Parathyroid adenoma (tissue), 2 donors: ENCODE data around the gene IQCN.

Experiments
- H2AFZ ChIP-seq: fragments of 300-600 bp; sonication (generic); one replicate; pipeline ENCODE4 v1.7.0; 2017; ENCODE audit warnings: antibody characterized with exemption, mild to moderate bottlenecking
- H3K27ac ChIP-seq: fragments of 300-600 bp; sonication (generic); one replicate; pipeline ENCODE4 v1.7.0; 2017
- H3K27me3 ChIP-seq: fragments of 300-600 bp; sonication (generic); one replicate; pipeline ENCODE4 v1.7.0; 2017; ENCODE audit warnings: low read length; ENCODE audit not compliant: control insufficient read depth, insufficient read depth
- H3K36me3 ChIP-seq: fragments of 300-600 bp; sonication (generic); one replicate; pipeline ENCODE4 v1.7.0; 2017; ENCODE audit warnings: low read length; ENCODE audit not compliant: control insufficient read depth, insufficient read depth
- H3K4me1 ChIP-seq: fragments of 300-600 bp; sonication (generic); one replicate; pipeline ENCODE4 v1.7.0; 2017; ENCODE audit warnings: control low read depth
- H3K4me2 ChIP-seq: fragments of 300-600 bp; sonication (generic); one replicate; pipeline ENCODE4 v1.7.0; 2017; ENCODE audit warnings: low read length
- H3K4me3 ChIP-seq: fragments of 300-600 bp; sonication (generic); one replicate; pipeline ENCODE4 v1.7.0; 2017; ENCODE audit warnings: low read depth, low read length
- H3K79me2 ChIP-seq: fragments of 300-600 bp; sonication (generic); one replicate; pipeline ENCODE4 v1.7.0; 2017; ENCODE audit warnings: control low read depth
- H3K9ac ChIP-seq: fragments of 300-600 bp; sonication (generic); one replicate; pipeline ENCODE4 v1.7.0; 2017; ENCODE audit warnings: mild to moderate bottlenecking
- H3K9me3 ChIP-seq: fragments of 300-600 bp; sonication (generic); one replicate; pipeline ENCODE4 v1.7.0; 2017; ENCODE audit warnings: low read length; ENCODE audit not compliant: control insufficient read depth
- TF ChIP-seq, protein P1 (sequence below): fragments of 300-600 bp; sonication (generic); IDR thresholded peaks from one replicate; pipeline ENCODE4 v1.7.0; 2017; ENCODE audit warnings: antibody characterized with exemption, mild to moderate bottlenecking
- donor health status: primary hyperparathyroidism.

IQCN gene

DNA sequence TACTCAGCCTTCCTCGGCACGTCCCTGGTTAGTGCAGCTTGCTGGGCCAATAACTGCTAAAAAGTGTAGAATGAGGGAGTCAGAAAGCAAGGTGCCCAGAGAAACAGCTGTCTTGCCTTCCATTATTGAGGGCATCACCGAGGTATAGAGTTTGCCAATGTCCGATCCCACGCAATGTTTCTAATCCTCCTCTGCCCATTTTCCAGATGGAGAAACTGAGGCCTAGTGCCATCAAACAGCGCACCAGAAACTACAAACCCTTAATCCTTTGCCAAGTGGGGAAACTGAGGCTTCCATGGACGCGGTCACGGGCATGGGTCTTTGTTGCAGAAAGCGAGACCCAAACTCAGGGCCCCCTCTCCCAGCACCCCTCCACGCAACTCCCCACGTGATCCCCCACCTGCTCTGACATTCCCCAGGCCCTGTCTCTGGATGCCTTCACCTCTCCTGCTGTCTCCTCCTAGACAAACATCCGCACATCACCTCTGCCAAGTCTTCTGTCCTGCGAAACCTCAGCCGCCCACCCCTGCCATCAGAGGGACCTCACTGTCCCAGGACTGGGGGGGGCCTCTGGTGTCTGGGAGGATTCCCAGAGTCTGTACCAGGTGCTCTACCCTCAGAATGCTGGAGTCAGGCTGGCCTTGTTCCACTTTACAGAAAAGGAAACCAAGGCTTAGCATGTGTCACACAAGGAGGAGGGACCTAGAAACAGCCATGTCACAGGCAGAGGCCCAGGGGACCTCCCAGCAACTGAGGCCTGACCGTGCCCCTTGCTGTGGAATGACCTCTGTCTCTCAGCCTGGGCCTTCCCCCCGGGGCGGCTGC lies 47.1 kb downstream of the IQCN start:
- no peaks in the 10 kb centered on the region for H3K27me3 ChIP-seq
- H3K36me3 ChIP-seq: no peaks in the 10 kb centered on the region
- H3K27ac ChIP-seq: no peak overlapping the region
- no peaks in the 10 kb centered on the region for H3K79me2 ChIP-seq
- H3K9ac ChIP-seq: no peak overlapping the region
- H3K9me3 ChIP-seq: no peaks in the 10 kb centered on the region
- H3K4me1 ChIP-seq: peaks cover 6% of the 10 kb centered on the region
- no peak overlapping the region for H3K4me3 ChIP-seq
- TF ChIP-seq, protein P1, sequence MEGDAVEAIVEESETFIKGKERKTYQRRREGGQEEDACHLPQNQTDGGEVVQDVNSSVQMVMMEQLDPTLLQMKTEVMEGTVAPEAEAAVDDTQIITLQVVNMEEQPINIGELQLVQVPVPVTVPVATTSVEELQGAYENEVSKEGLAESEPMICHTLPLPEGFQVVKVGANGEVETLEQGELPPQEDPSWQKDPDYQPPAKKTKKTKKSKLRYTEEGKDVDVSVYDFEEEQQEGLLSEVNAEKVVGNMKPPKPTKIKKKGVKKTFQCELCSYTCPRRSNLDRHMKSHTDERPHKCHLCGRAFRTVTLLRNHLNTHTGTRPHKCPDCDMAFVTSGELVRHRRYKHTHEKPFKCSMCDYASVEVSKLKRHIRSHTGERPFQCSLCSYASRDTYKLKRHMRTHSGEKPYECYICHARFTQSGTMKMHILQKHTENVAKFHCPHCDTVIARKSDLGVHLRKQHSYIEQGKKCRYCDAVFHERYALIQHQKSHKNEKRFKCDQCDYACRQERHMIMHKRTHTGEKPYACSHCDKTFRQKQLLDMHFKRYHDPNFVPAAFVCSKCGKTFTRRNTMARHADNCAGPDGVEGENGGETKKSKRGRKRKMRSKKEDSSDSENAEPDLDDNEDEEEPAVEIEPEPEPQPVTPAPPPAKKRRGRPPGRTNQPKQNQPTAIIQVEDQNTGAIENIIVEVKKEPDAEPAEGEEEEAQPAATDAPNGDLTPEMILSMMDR: no peak
- no peak overlapping the region for H2AFZ ChIP-seq
- H3K4me2 ChIP-seq: no peak overlapping the region

DNA sequence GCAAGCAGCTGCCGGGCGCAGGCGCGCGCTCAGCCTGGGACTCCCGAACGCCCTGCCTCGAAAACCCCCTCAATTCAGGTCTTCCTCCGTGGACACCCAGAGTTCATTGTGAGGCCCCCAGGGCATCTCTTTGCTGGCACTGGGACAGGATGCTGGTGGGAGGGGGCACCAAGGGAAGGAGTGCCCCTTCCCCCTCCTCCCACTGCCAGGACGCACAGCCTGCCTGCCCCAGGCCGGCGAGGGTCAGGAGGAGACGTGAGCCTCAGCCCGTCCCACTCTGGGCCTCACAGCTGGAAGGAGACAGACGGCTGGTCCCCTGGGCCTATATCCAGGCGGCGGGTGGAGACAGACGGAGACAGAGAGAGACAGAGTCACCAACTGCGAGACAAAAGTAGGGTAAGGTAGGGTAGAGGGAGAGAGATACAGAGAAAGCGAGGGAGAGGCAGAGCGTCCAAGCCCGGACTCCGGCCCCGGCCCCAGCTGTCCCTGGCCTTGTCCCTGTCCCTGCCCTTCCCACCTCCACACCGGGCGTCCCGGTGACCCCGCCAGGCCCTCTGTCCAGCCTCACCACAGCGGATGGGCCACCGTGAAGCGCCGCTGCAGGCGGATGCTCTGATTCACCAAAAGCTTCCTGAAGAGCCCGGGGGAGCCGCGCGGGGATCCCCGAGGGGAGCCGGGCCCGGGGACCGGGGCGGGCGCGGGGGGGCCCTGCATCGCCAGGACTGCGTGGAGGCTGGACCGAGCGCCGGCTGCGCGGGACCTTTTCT lies 48.4 kb downstream of the IQCN start, which contains the start of gene PDE4C:
Gene PDE4C (minus strand): TSS at position 737 of the 767 bp plus-strand sequence. CDS start 23 bp downstream, at position 714.
- H3K4me3 ChIP-seq: no peak within 1 kb of the TSS
- H3K79me2 ChIP-seq: no peaks in the 10 kb centered on the region
- H3K9me3 ChIP-seq: no peaks in the 10 kb centered on the region
- H3K9ac ChIP-seq: no peak within 1 kb of the TSS
- no peak within 1 kb of the TSS for H3K27ac ChIP-seq
- H3K4me2 ChIP-seq: peak within 1 kb of the TSS; percentile 77
- H3K4me1 ChIP-seq: peaks cover 6% of the 10 kb centered on the region
- TF ChIP-seq, protein P1: no peak
- no peaks in the 10 kb centered on the region for H3K36me3 ChIP-seq
- peak within 1 kb of the TSS; percentile 74 for H2AFZ ChIP-seq
- H3K27me3 ChIP-seq: no peaks in the 10 kb centered on the region

DNA sequence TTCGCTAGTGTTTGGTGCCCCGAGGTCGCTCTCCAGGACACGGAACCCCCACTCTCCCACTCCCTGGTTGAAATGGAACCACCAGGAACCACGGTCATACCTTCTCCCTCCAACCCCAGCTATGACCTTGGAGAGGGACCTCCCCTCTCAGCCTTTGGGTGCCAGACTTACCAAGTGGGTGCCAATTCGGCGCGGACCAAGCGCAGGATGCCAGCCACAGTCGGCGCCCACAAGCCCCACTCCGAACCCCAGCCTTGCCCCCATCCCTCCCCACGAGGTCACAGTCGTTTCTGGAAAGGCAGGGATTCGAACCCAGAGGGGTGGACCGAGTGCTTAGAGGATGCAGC lies 48.9 kb downstream of the IQCN start:
- no peak overlapping the region for H3K27ac ChIP-seq
- no peaks in the 10 kb centered on the region for H3K27me3 ChIP-seq
- H2AFZ ChIP-seq: peak overlapping the region; percentile 74
- no peaks in the 10 kb centered on the region for H3K79me2 ChIP-seq
- H3K9ac ChIP-seq: no peak overlapping the region
- peaks cover 6% of the 10 kb centered on the region for H3K4me1 ChIP-seq
- H3K4me3 ChIP-seq: no peak overlapping the region
- H3K9me3 ChIP-seq: no peaks in the 10 kb centered on the region
- no peaks in the 10 kb centered on the region for H3K36me3 ChIP-seq
- H3K4me2 ChIP-seq: peak overlapping the region; percentile 77
- TF ChIP-seq, protein P1: no peak

DNA sequence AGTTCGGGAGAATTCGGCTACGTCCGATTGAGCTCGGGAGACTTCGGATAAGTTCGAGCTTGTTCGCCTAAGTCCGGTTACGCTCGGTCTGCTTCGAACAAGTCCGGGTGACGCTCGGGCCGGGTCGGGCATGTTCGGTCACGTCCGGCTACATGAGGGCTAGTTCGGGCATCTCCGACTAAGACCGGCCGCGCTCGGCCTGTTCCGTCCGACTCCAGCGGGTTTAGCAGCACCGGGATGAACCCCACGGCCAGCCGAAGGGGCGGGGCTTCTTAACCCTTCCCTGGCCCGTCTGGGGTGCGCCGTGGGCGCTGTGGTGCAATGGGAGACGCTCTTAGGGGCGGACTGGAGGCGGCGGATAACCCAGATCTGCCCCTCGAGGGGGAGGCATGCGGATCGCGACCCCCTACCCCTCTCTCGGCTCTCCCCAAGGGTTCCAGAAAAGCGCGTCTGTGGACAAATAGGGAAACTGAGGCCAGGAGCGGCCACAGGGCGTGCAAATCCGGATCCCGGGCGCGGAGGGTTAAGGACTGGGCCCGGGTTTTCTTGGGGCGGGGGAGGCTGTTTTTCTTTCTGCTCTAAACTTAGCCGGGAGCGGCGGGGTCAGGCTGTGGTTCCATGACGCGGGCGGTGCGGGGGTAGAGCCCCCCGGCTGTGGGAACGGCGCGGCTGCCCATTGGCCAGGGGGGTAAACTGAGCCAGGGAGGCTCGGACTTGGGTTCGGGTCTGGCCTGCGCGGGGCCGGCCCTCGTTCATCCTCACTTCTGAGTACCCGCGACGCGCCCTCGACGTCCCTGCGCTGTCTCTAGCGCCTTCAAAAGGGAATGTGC lies 49.5 kb downstream of the IQCN start:
- Histone ChIP-seq H3K4me2 (peak overlapping the region; percentile 79), H3K36me3 (no peaks in the 10 kb centered on the region), H3K27me3 (no peaks in the 10 kb centered on the region), H3K4me3 (peak overlapping the region; percentile 52), H3K27ac (no peak overlapping the region), H3K4me1 (peaks cover 6% of the 10 kb centered on the region), H3K79me2 (no peaks in the 10 kb centered on the region), H3K9ac (no peak overlapping the region), H3K9me3 (no peaks in the 10 kb centered on the region), H2AFZ (peak overlapping the region; percentile 92)
- TF ChIP-seq, protein P1: no peak
